CD14-positive monocyte (primary cell): ENCODE results near the gene PRKN. TPM values are rescaled to one million over a fixed set of nuclear protein-coding genes. Genes with fewer than 3 reads are reported as not detected.

ENCODE experiments used
- DNase-seq, 3 donors: peaks; one replicate each; pipeline ENCODE4 v3.0.0-alpha.2; 2011 to 2022
- H2AFZ ChIP-seq: 2 replicates; pipeline ENCODE4 v1.6.0; 2012; ENCODE audit warnings: mild to moderate bottlenecking, low read depth, low read length, inconsistent platforms; ENCODE audit not compliant: insufficient read depth, poor library complexity, severe bottlenecking
- H3K27ac ChIP-seq, 2 donors: 1 replicate in 1 of 2; 2 replicates in 1 of 2; pipeline ENCODE4 v1.5.1; 2012 to 2013; ENCODE audit warnings: low read length in 2 of 2, control low read depth in 1 of 2, inconsistent platforms in 1 of 2, low read depth in 1 of 2, mild to moderate bottlenecking in 1 of 2
- H3K27me3 ChIP-seq, 2 donors: one replicate each; pipeline versions ENCODE4 v1.6.0 to v1.6.1; 2011 to 2013; ENCODE audit warnings: low read length in 2 of 2; ENCODE audit not compliant: control insufficient read depth in 2 of 2, insufficient read depth in 2 of 2
- H3K36me3 ChIP-seq, 2 donors: replicated peaks in 1 of 2; 1 replicate in 1 of 2; 2 replicates in 1 of 2; pipeline versions ENCODE4 v1.5.1 to v1.6.1; 2012 to 2013; ENCODE audit warnings: low read length in 2 of 2, control low read depth in 1 of 2, inconsistent platforms in 1 of 2, mild to moderate bottlenecking in 1 of 2; ENCODE audit not compliant: insufficient read depth in 2 of 2, control insufficient read depth in 1 of 2
- H3K4me1 ChIP-seq, 2 donors: 1 replicate in 1 of 2; 2 replicates in 1 of 2; pipeline versions ENCODE4 v1.5.1 to v1.6.1; 2012 to 2013; ENCODE audit warnings: low read length in 2 of 2, control low read depth in 1 of 2, inconsistent platforms in 1 of 2, mild to moderate bottlenecking in 1 of 2, moderate library complexity in 1 of 2; ENCODE audit not compliant: insufficient read depth in 2 of 2, control insufficient read depth in 1 of 2
- H3K4me2 ChIP-seq: replicated peaks from 2 replicates; pipeline ENCODE3; 2012; ENCODE audit warnings: low read length, moderate library complexity, mild to moderate bottlenecking; ENCODE audit not compliant: poor library complexity, severe bottlenecking; ENCODE audit errors: extremely low read depth
- H3K4me3 ChIP-seq, 3 experiments: fragments of 200-600 bp in 1 of 3; sonication (generic) in 1 of 3; replicated peaks in 1 of 3; 1 replicate in 2 of 3; 2 replicates in 1 of 3; pipeline ENCODE4 v1.5.1; 2011 to 2013; ENCODE audit warnings: low read length in 3 of 3, mild to moderate bottlenecking in 3 of 3, control low read depth in 2 of 3, low read depth in 2 of 3, inconsistent platforms in 1 of 3, moderate library complexity in 1 of 3
- H3K79me2 ChIP-seq: 2 replicates; pipeline ENCODE4 v1.6.0; 2012; ENCODE audit warnings: mild to moderate bottlenecking, control low read depth, inconsistent platforms, low read length, moderate library complexity; ENCODE audit not compliant: insufficient read depth
- H3K9ac ChIP-seq: 2 replicates; pipeline ENCODE4 v1.6.0; 2017; ENCODE audit warnings: low read length, mild to moderate bottlenecking; ENCODE audit not compliant: insufficient read depth, poor library complexity, severe bottlenecking
- H3K9me3 ChIP-seq, 2 donors: replicated peaks in 1 of 2; 1 replicate in 1 of 2; 2 replicates in 1 of 2; pipeline versions ENCODE4 v1.5.1 to v1.6.1; 2012 to 2013; ENCODE audit warnings: low read length in 2 of 2, control low read depth in 1 of 2; ENCODE audit not compliant: control insufficient read depth in 1 of 2, insufficient read depth in 1 of 2
- H4K20me1 ChIP-seq: 2 replicates; pipeline ENCODE4 v1.6.0; 2012; ENCODE audit warnings: mild to moderate bottlenecking, low read length, control low read depth, moderate library complexity; ENCODE audit not compliant: insufficient read depth
- H3K27ac Mint-ChIP-seq, 7 donors: one replicate each; pipeline ENCODE4 v1.8.0; 2020; ENCODE audit warnings: mild to moderate bottlenecking in 7 of 7, mixed read lengths in 7 of 7, moderate library complexity in 6 of 7, inconsistent platforms in 2 of 7
- H3K27me3 Mint-ChIP-seq, 3 donors: one replicate each; pipeline ENCODE4 v1.8.0; 2021 to 2022; ENCODE audit warnings: low read depth in 3 of 3, mild to moderate bottlenecking in 3 of 3, mixed read lengths in 3 of 3, moderate library complexity in 3 of 3, inconsistent platforms in 1 of 3
- H3K36me3 Mint-ChIP-seq, 2 donors: one replicate each; pipeline ENCODE4 v1.8.0; 2020; ENCODE audit warnings: mixed read lengths in 2 of 2, inconsistent platforms in 1 of 2, mild to moderate bottlenecking in 1 of 2
- H3K4me1 Mint-ChIP-seq: one replicate; pipeline ENCODE4 v1.8.0; 2020; ENCODE audit warnings: mild to moderate bottlenecking, mixed read lengths
- H3K4me3 Mint-ChIP-seq, 2 donors: one replicate each; pipeline ENCODE4 v1.8.0; 2020; ENCODE audit warnings: mild to moderate bottlenecking in 2 of 2, mixed read lengths in 2 of 2, moderate library complexity in 1 of 2
- H3K9me3 Mint-ChIP-seq, 7 donors: one replicate each; pipeline ENCODE4 v1.8.0; 2020 to 2022; ENCODE audit warnings: mixed read lengths in 7 of 7, mild to moderate bottlenecking in 6 of 7, moderate library complexity in 6 of 7, inconsistent platforms in 2 of 7
- WGBS: methylation state at CpG from one replicate; pipeline ENCODE4 v1.1.5; 2013; ENCODE audit warnings: missing lambda C conversion rate; ENCODE audit not compliant: insufficient coverage; 5-methylcytosine and 5-hydroxymethylcytosine counted together
- intact Hi-C, 2 donors: fragments of 100-400 bp; cut with micrococcal nuclease; formaldehyde crosslinking; loops; one replicate each; pipeline versions ENCODE4 v1.15.0 to v1.15.1; 2023
- polyA plus RNA-seq, 3 donors: library from polyadenylated mRNA; depleted of rRNA in 1 of 3; unstranded in 2 of 3; stranded (reverse) in 1 of 3; fragments of 300-500 nt in 2 of 3; fragments of >200 nt in 1 of 3; fragmentation: Illumina TruSeq in 2 of 3; gene quantifications; 1 replicate in 2 of 3; 2 replicates in 1 of 3; pipeline ENCODE4 v1.2.3, GENCODE V29; 2012 to 2021
- TF ChIP-seq, protein P1 (sequence below): fragments of 200-600 bp; IDR thresholded peaks from one replicate; pipeline ENCODE4 v1.8.0; 2022; ENCODE audit warnings: antibody characterized with exemption, mild to moderate bottlenecking

Gene PRKN
- polyA plus RNA-seq, 3 donors = 0.19 to 0.21 TPM; not detected in 1

- intact Hi-C loops = no loop called here
- Histone ChIP-seq H3K27ac (no peak overlapping the region), H3K4me2 (no peak overlapping the region), H3K9me3 (peaks cover 18 to 28% of the 10 kb centered on the region in 2 donors), H3K79me2 (no peaks in the 10 kb centered on the region), H4K20me1 (no peaks in the 10 kb centered on the region), H3K27me3 (no peaks in the 10 kb centered on the region), H2AFZ (no peak overlapping the region), H3K36me3 (no peaks in the 10 kb centered on the region), H3K4me3 (no peak overlapping the region), H3K4me1 (no peaks in the 10 kb centered on the region), H3K9ac (no peak overlapping the region)
- TF ChIP-seq, protein P1, sequence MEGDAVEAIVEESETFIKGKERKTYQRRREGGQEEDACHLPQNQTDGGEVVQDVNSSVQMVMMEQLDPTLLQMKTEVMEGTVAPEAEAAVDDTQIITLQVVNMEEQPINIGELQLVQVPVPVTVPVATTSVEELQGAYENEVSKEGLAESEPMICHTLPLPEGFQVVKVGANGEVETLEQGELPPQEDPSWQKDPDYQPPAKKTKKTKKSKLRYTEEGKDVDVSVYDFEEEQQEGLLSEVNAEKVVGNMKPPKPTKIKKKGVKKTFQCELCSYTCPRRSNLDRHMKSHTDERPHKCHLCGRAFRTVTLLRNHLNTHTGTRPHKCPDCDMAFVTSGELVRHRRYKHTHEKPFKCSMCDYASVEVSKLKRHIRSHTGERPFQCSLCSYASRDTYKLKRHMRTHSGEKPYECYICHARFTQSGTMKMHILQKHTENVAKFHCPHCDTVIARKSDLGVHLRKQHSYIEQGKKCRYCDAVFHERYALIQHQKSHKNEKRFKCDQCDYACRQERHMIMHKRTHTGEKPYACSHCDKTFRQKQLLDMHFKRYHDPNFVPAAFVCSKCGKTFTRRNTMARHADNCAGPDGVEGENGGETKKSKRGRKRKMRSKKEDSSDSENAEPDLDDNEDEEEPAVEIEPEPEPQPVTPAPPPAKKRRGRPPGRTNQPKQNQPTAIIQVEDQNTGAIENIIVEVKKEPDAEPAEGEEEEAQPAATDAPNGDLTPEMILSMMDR = no peak
- no peak overlapping the region for H3K4me3 Mint-ChIP-seq
- WGBS = 93% methylated on average over 3 of the region's 9 CpGs
- no peaks in the 10 kb centered on the region for H3K4me1 Mint-ChIP-seq
- H3K9me3 Mint-ChIP-seq = peaks cover 8 to 35% (median 21%) of the 10 kb centered on the region in 7 donors
- H3K27me3 Mint-ChIP-seq = no peaks in the 10 kb centered on the region
- no peaks in the 10 kb centered on the region for H3K36me3 Mint-ChIP-seq
- DNase-seq = no peak
- H3K27ac Mint-ChIP-seq = no peak overlapping the region
These were observed 1216.0 kb downstream of the PRKN start for GRCh38 chr6:161511447-161512095.

GRCh38 chr6:161508341-161508740 lies 1219.2 kb downstream of the PRKN start:
- H3K4me1 ChIP-seq = no peaks in the 10 kb centered on the region
- Mint-ChIP-seq H3K27ac (no peak overlapping the region), H3K36me3 (no peaks in the 10 kb centered on the region), H3K4me3 (no peak overlapping the region), H3K9me3 (peaks cover 5 to 25% (median 18%) of the 10 kb centered on the region in 7 donors), H3K4me1 (no peaks in the 10 kb centered on the region), H3K27me3 (no peaks in the 10 kb centered on the region)
- no peak overlapping the region for H2AFZ ChIP-seq
- no peak overlapping the region for H3K4me2 ChIP-seq
- no peak overlapping the region for H3K27ac ChIP-seq
- no peak overlapping the region for H3K4me3 ChIP-seq
- no peaks in the 10 kb centered on the region for H3K79me2 ChIP-seq
- H3K36me3 ChIP-seq = no peaks in the 10 kb centered on the region
- no peaks in the 10 kb centered on the region for H4K20me1 ChIP-seq
- DNase-seq = no peak
- intact Hi-C loops = no loop called here
- WGBS = 95% methylated on average over 4 of the region's 6 CpGs
- H3K9me3 ChIP-seq = peaks cover 5 to 26% of the 10 kb centered on the region in 2 donors
- no peak overlapping the region for H3K9ac ChIP-seq
- no peaks in the 10 kb centered on the region for H3K27me3 ChIP-seq
- TF ChIP-seq, protein P1 = no peak
